Heart right ventricle (tissue), 16 donors: ENCODE results near the gene TENT5C. TPM values are rescaled to one million over a fixed set of nuclear protein-coding genes. Genes with fewer than 3 reads are reported as not detected.

ENCODE experiments used
- ATAC-seq, 8 donors: fragments of 200-7000 bp; cut with Tn5 transposase; one replicate each; pipeline ENCODE4 v1.9.1; 2020; ENCODE audit warnings: mild to moderate bottlenecking in 8 of 8, moderate library complexity in 8 of 8, moderate number of reproducible peaks in 1 of 8
- DNase-seq, 2 donors: peaks; one replicate each; pipeline ENCODE4 v3.0.0-alpha.2; 2020
- H3K27ac ChIP-seq, 10 donors: fragments of 200-600 bp; sonication (generic) in 2 of 10; one replicate each; pipeline versions ENCODE4 v1.5.0 to v1.8.0; 2020 to 2022; ENCODE audit warnings: mild to moderate bottlenecking in 3 of 10
- H3K27me3 ChIP-seq, 7 donors: fragments of 200-600 bp; one replicate each; pipeline ENCODE4 v1.8.0; 2021 to 2022; ENCODE audit warnings: mild to moderate bottlenecking in 2 of 7
- H3K36me3 ChIP-seq, 9 donors: fragments of 200-600 bp; sonication (generic) in 1 of 9; one replicate each; pipeline versions ENCODE4 v1.5.0 to v1.8.0; 2020 to 2022; ENCODE audit warnings: mild to moderate bottlenecking in 2 of 9
- H3K4me1 ChIP-seq, 9 donors: fragments of 200-600 bp; sonication (generic) in 1 of 9; one replicate each; pipeline versions ENCODE4 v1.5.0 to v1.8.0; 2020 to 2022; ENCODE audit warnings: mild to moderate bottlenecking in 4 of 9
- H3K4me3 ChIP-seq, 10 donors: fragments of 200-600 bp; sonication (generic) in 2 of 10; one replicate each; pipeline versions ENCODE4 v1.5.0 to v1.8.0; 2020 to 2022; ENCODE audit warnings: mild to moderate bottlenecking in 7 of 10, moderate library complexity in 2 of 10
- H3K9me3 ChIP-seq, 11 donors: fragments of 200-600 bp in 10 of 11; sonication (generic) in 2 of 11; one replicate each; pipeline versions ENCODE4 v1.5.0 to v1.8.0; 2013 to 2022; ENCODE audit warnings: mild to moderate bottlenecking in 2 of 11, control low read depth in 1 of 11, moderate library complexity in 1 of 11
- CTCF ChIP-seq, 9 donors: fragments of 200-600 bp; sonication (generic) in 2 of 9; IDR thresholded peaks; one replicate each; pipeline versions ENCODE4 v1.5.0 to v1.8.0; 2021 to 2022; ENCODE audit warnings: antibody characterized with exemption in 9 of 9, mild to moderate bottlenecking in 5 of 9, moderate library complexity in 1 of 9
- WGBS, 2 donors: extraction: QIAGEN DNeasy Blood & Tissue Kit; methylation state at CpG; one replicate each; pipeline ENCODE4 v1.1.7; 2013; ENCODE audit warnings: inconsistent platforms in 1 of 2; 5-methylcytosine and 5-hydroxymethylcytosine counted together
- intact Hi-C, 10 donors: fragments of 100-400 bp; cut with DNase I; formaldehyde crosslinking; loops; one replicate each; pipeline versions ENCODE4 v1.11.1 to v1.14.2; 2022
- polyA plus RNA-seq, 2 donors: library from polyadenylated mRNA; stranded (reverse); fragments of 200-250 nt; gene quantifications; one replicate each; pipeline ENCODE4 v1.2.3, GENCODE V29; 2013
- total RNA-seq, 10 donors: library from RNA; stranded (reverse); fragmentation: NEBNext Ultra II Directional in 3 of 10; extraction: Animal tissue kit (Norgen Biotek cat#: 25700) in 3 of 10; gene quantifications; one replicate each; pipeline versions ENCODE4 v1.2.1 to v1.2.4, GENCODE V29; 2021 to 2023
- donor health status: Arrhythmogenic right ventricular cardiomyopathy.
- donor health status: ischemic (EF 13 %, LVEDD 7.1; RV severe dilation, severe dysfunction).
- donor health status: healthy with polysubstance abuse.
- donor health status: DM: no; HTN: yes; CAD: no.
- donor health status: DM: no; HTN: no; CAD: no.
- donor health status: ischemic (EF 25% LVEDD 6.9; RV normal size, moderate dysfunction).
- donor health status: ischemic (EF 25% LVEDD 5.7; RV mildly dilated, moderate dysfunction).
- donor health status: healthy.
- donor health status: DM: yes; HTN: yes; CAD: no.
- donor health status: Ischemic cardiomyopathy.
- donor health status: ischemic (EF 35%, LVEDD 5.7; RV mildly dilated, moderate dysfunction).
- donor health status: nonischemic (EF 11% LVEDD 7.7; RV severe dilation, severe dysfunction).
- donor health status: DM: yes; HTN: yes; CAD: no.
- donor health status: PGD.
- donor health status: ischemic (EF 29% LVEDD 5.4; RV normal size, mild dysfunction).
- donor health status: nonischemic (EF 23%, LVEDD 6.1; RV moderate dilation, normal function).

TENT5C gene
- total and polyA plus RNA-seq, 12 donors = 3.1 to 23.1 (median 10.2) TPM

GRCh38 chr1:117648015-117648414 lies 42.2 kb downstream of the TENT5C start:
- ATAC-seq = no peak
- Histone ChIP-seq H3K4me3 (no peak overlapping the region), H3K9me3 (no peaks in the 10 kb centered on the region), H3K27ac (no peak overlapping the region), H3K36me3 (no peaks in the 10 kb centered on the region), H3K4me1 (peaks cover 0 to 2% (median 0%) of the 10 kb centered on the region in 9 donors), H3K27me3 (no peaks in the 10 kb centered on the region)
- 72% methylated on average over 2 of the region's 2 CpGs for WGBS, 2 donors
- TF ChIP-seq CTCF (IDR thresholded peaks at IDR 0.05) = no peak
- intact Hi-C loops = no loop called here
- DNase-seq = no peak

GRCh38 chr1:117650840-117651568 lies 45.2 kb downstream of the TENT5C start:
- no peak overlapping the region for H3K27ac ChIP-seq
- WGBS, 2 donors = 83 to 92% methylated on average over 6 of the region's 6 CpGs
- H3K4me1 ChIP-seq = peaks cover 0 to 31% (median 5%) of the 10 kb centered on the region in 9 donors
- no peaks in the 10 kb centered on the region for H3K36me3 ChIP-seq
- intact Hi-C loops = no loop called here
- no peaks in the 10 kb centered on the region for H3K27me3 ChIP-seq
- no peak overlapping the region for H3K4me3 ChIP-seq
- no peak for TF ChIP-seq CTCF (IDR thresholded peaks at IDR 0.05)
- no peak for DNase-seq
- no peaks in the 10 kb centered on the region for H3K9me3 ChIP-seq
- no peak for ATAC-seq

- intact Hi-C loops = no loop called here
- Histone ChIP-seq H3K9me3 (no peaks in the 10 kb centered on the region), H3K27ac (no peak overlapping the region), H3K4me1 (peaks cover 0 to 36% (median 5%) of the 10 kb centered on the region in 9 donors), H3K27me3 (no peaks in the 10 kb centered on the region), H3K36me3 (no peaks in the 10 kb centered on the region), H3K4me3 (no peak overlapping the region)
- no peak for DNase-seq
- TF ChIP-seq CTCF (IDR thresholded peaks at IDR 0.05) = no peak
- no peak for ATAC-seq
- 91 to 93% methylated on average over 4 of the region's 4 CpGs for WGBS, 2 donors
Measured at GRCh38 chr1:117651616-117652015, 45.8 kb downstream of the TENT5C start.

- no peak for DNase-seq
- Histone ChIP-seq H3K27ac (no peak overlapping the region), H3K36me3 (no peaks in the 10 kb centered on the region), H3K4me1 (peaks cover 0 to 44% (median 8%) of the 10 kb centered on the region in 9 donors), H3K9me3 (no peaks in the 10 kb centered on the region), H3K4me3 (no peak overlapping the region), H3K27me3 (no peaks in the 10 kb centered on the region)
- 95 to 98% methylated on average over 2 of the region's 2 CpGs for WGBS, 2 donors
- ATAC-seq = no peak
- no peak for TF ChIP-seq CTCF (IDR thresholded peaks at IDR 0.05)
- intact Hi-C loops = no loop called here
Measured at GRCh38 chr1:117652421-117652820, 46.6 kb downstream of the TENT5C start.
